NCI-H226 (cell line): ENCODE measurements around the gene RASGRF2.

Experiments
- DNase-seq: peaks from one replicate; pipeline ENCODE4 v3.0.0-alpha.2; 2015

The RASGRF2 gene

DNA sequence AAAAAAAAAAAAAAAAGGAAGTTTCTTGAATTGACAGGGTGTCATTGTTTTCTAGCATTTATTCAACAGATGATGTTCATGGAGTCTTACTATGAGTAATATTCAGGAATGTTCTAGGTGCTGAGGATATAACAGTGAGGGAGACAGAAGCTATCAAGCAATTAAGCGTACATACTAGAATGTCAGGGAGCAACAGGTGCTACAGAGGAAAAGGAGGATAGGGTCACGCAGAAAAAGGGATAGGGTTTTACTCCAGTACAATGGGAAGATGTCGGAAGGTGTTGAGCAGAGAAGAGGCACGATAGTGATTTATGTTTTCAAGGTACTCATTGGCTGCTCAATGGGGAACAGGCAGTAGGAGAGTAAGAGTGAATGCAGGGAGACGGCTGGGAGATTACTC lies 6.6 kb upstream of the RASGRF2 start:
- no peak for DNase-seq

GRCh38 chr5:80955082-80955590 lies 5.0 kb upstream of the RASGRF2 start:
- DNase-seq = no peak

- DNase-seq = no peak
These were observed 3.9 kb upstream of the RASGRF2 start for GRCh38 chr5:80956272-80956671.

- no peak for DNase-seq
These were observed 3.0 kb upstream of the RASGRF2 start for GRCh38 chr5:80957031-80957761.

GRCh38 chr5:80958616-80959015 lies 1.5 kb upstream of the RASGRF2 start:
- no peak for DNase-seq

DNA sequence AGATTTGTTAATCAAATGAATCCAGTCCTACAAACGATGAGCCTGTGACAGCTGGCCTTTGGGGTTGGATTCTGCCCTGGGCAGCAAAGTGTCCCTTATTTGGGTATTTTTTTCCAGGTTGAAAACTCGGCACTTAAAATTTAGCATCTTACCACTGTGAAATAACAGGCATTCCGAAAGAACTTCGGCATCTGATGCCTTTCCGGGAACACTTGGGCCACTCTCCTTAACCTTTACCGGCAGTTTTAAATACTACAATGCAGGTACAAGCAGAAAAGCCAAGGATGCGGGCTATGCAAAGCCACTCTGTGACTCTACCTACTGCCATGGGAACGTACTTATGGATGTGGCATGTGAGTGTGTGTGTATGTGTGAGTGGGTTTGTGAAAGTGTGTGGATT lies 1.0 kb upstream of the RASGRF2 start:
- DNase-seq = no peak

DNA sequence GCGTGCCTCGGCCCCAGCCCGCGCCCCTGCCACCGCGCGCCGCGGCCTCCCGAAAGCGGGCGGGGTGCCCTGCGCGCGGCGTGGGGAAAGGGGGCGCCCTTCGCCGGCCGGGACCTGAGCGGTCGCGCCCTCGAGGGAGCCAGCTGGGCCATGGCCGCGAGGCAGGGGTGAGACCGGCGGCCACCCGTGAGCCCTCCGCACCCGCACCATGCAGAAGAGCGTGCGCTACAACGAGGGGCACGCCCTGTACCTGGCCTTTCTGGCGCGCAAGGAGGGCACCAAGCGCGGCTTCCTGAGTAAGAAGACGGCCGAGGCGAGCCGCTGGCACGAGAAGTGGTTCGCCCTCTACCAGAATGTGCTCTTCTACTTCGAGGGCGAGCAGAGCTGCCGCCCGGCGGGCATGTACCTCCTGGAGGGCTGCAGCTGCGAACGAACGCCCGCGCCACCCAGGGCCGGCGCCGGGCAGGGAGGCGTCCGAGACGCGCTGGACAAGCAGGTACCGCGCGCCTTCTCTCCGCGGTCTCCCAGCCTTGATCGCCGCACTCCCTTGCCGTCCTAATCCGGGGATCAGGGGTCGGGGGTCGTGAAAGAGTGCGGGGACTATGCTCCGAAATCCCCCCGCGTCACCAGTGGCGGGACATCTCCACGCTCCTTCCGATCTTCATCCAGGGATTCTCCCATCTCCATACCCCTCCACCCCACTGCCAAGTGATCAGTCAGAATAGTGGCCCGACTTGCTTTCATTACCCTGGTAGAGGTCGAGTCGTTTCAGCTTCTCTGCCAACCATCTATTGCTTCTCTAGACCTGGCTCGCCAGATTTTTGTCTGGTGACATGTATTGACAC lies 590 bp downstream of the RASGRF2 start:
- no peak for DNase-seq

- DNase-seq = no peak
These were observed 1.5 kb downstream of the RASGRF2 start for GRCh38 chr5:80961376-80962281.

DNA sequence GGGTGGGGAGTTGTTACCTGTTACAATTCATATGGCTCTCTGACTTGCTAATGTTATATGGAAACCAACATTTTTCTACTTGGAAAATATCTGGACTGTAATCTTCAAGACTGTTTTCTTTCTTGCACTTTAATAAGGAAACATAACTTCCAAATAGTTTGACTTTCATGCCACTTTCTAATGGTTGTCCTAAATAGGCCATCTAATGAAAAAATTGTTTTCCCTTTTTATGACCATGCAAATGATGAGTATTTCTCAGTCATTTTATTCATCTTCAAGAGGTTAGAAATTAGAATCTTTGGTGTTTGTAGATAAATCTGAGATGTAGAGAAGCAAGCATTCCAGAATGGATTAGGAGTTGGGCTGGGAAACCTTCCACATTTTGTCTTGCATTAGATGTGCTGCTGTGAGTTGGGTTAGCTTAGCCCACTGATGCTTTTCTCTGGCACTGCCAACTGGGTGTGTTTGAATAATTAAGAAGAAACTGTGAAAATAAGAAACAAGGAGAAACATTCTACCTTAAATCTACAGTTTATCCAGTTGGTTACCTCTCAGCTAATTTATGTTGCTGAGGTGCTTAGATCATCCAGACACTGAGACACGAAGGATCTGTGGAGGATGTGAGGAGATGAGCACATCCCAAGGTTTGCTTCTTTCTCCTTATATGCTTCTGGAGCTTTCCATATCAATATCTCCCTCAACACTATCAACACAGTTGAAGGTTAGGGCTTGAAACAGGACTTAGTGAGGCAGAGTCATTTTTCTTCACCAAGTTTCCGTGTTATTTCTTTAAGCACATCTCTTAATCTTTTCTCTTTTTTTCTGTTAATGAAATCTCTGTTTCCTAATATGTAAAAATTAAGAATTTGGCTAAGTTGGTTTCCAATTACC lies 2.7 kb downstream of the RASGRF2 start:
- DNase-seq = no peak

- no peak for DNase-seq
These were observed 3.3 kb downstream of the RASGRF2 start for GRCh38 chr5:80963521-80963895.

DNA sequence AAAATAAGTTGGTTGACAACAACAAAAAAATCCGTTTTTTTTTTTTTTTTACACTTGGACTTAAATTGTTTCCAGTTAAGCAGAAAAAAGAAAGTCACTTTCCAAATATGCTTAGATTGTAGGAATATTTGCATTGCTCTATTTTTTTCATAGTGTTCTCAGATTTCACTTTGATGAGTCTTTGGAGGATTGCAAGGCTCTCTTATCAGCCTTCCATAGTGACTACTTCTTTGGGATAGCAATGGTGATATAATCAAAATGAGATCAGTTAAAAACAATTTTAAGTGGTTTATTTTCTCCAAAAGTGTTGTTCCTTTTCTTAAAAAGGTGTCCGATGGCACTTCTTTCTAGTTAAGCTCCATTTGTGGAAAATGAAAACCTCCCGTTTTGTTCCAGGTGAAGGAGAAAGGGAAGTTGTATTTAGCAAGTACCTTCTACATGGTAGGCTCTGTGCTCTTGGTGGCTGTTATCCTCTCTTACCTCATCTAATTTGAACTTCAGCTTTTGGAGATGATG lies 3.9 kb downstream of the RASGRF2 start:
- peak; percentile 45 for DNase-seq

- no peak for DNase-seq
These were observed 4.3 kb downstream of the RASGRF2 start for GRCh38 chr5:80964491-80964890.

DNA sequence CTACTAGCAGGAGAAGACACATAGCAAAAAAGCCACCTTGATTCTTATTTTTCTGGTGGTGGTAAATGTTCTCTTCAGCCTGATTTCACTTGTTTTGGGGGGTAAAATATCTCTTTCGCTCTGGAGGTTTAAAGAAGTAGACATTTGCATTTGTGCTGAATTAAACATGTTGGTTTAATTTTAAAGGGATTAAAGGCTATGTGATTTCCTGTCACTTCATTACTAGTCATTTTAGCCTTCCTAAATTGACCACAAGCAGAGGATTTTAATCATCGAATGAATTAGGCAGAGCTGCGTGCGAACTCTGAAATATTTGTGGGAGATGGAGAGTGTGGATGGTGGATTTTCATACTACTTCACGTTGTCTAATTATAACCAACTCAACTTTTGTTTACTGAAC lies 4.8 kb downstream of the RASGRF2 start:
- no peak for DNase-seq

GRCh38 chr5:80967500-80968181 lies 7.5 kb downstream of the RASGRF2 start:
- DNase-seq = peak; percentile 94

- no peak for DNase-seq
These were observed 12.9 kb downstream of the RASGRF2 start for GRCh38 chr5:80973027-80973426.

- DNase-seq = no peak
These were observed 14.9 kb downstream of the RASGRF2 start for GRCh38 chr5:80975065-80975464.

DNA sequence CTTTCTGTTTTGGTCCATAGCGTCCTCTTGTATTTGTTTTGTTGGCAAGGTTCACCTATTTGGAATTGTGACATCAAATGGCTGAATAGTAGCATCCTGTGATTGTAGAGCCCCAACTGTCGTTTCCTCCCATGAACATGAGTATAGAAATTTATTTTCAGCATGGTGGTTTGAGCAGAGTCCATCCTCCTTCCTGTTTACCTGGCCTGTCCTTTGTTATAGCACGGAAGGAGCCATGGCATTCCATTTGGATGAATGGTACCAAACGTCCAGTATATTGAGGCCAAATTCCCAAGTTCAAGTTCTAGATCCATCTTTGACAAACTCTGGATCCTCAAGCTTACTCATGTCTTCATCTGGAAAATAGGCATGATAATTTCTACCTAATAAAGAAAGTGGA lies 16.8 kb downstream of the RASGRF2 start:
- DNase-seq = no peak

GRCh38 chr5:80977764-80978163 lies 17.6 kb downstream of the RASGRF2 start:
- peak; percentile 18 for DNase-seq

DNA sequence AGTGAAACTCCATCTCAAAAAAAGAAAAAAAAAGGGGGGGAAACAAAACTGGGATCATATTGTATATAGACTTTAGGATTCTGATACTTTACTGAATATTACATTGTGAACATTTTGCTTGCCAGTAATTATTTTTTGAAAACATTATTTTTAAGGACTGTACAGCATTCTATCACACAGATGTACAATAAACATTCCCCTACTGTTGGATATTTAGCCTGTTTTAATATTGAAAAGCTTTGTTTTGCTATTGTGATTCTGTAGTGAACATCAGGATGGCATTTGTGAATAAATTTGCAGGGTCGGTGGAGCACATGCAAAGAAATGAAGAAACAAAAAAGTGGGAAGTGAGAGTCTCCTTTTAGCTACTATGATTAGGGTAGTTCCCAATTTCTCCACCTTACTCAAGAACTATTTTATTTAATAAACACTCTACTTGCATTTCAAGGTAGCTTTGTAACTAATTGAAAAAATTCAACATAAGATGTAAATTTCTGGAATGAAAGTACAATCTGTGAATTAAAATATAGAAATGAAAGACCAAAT lies 18.7 kb downstream of the RASGRF2 start:
- DNase-seq = no peak

- no peak for DNase-seq
These were observed 21.9 kb downstream of the RASGRF2 start for GRCh38 chr5:80982093-80982492.
